HepG2 (cell line): ENCODE results near the gene GPN2. TPM values are rescaled to one million over a fixed set of nuclear protein-coding genes. Genes with fewer than 3 reads are reported as not detected.
A peak's percentile ranks its signal among the peaks of the same experiment; 100 is the strongest.

Source experiments
- CHD4 ChIP-seq: fragments of 200-600 bp; sonication (generic); IDR thresholded peaks from 2 replicates; pipeline ENCODE4 v1.7.0; 2017; ENCODE audit warnings: mild to moderate bottlenecking, low read length, borderline replicate concordance
- CREM ChIP-seq, 2 experiments: sonication (generic) in 1 of 2; formaldehyde crosslinking in 1 of 2; IDR thresholded peaks; 2 replicates each; pipeline versions ENCODE4 v1.4.0 to v1.6.1; 2016 to 2020; ENCODE audit warnings: antibody characterized with exemption in 1 of 2, mild to moderate bottlenecking in 1 of 2, missing genetic modification reagents in 1 of 2
- DRAP1 ChIP-seq: IDR thresholded peaks from 2 replicates; pipeline ENCODE4 v1.6.1; 2016; ENCODE audit warnings: missing genetic modification reagents, missing compliant biosample characterization
- ERF ChIP-seq: IDR thresholded peaks from 2 replicates; pipeline ENCODE4 v1.6.1; 2018; ENCODE audit warnings: missing biosample characterization, missing genetic modification reagents
- FLYWCH1 ChIP-seq: sonication (generic); formaldehyde crosslinking; IDR thresholded peaks from 2 replicates; pipeline ENCODE4 v1.8.1; 2023; ENCODE audit warnings: mild to moderate bottlenecking, missing genetic modification reagents
- GABPA ChIP-seq, 2 experiments: IDR thresholded peaks; 2 replicates each; pipeline ENCODE4 v1.6.1; 2011 to 2016; ENCODE audit warnings: low read depth in 2 of 2, low read length in 1 of 2, missing biosample characterization in 1 of 2, missing genetic modification characterization in 1 of 2
- IKZF5 ChIP-seq: IDR thresholded peaks from 2 replicates; pipeline ENCODE4 v1.6.1; 2018; ENCODE audit warnings: missing genetic modification reagents, mild to moderate bottlenecking, missing compliant biosample characterization
- MIER2 ChIP-seq: IDR thresholded peaks from 2 replicates; pipeline ENCODE4 v1.6.1; 2016; ENCODE audit warnings: missing biosample characterization, missing genetic modification reagents
- NFE2 ChIP-seq: sonication (generic); formaldehyde crosslinking; IDR thresholded peaks from 2 replicates; pipeline ENCODE4 v1.4.0; 2020; ENCODE audit warnings: missing genetic modification reagents
- POGZ ChIP-seq: sonication (generic); formaldehyde crosslinking; IDR thresholded peaks from 2 replicates; pipeline ENCODE4 v1.4.0; 2020; ENCODE audit warnings: mild to moderate bottlenecking, missing genetic modification reagents
- PRDM4 ChIP-seq: sonication (generic); formaldehyde crosslinking; IDR thresholded peaks from 2 replicates; pipeline ENCODE4 v1.9.0; 2021; ENCODE audit warnings: missing genetic modification reagents, borderline replicate concordance
- RBAK ChIP-seq: sonication (generic); formaldehyde crosslinking; IDR thresholded peaks from 2 replicates; pipeline ENCODE4 v1.5.1; 2020; ENCODE audit warnings: mild to moderate bottlenecking, missing genetic modification reagents
- SMAD1 ChIP-seq: sonication (generic); formaldehyde crosslinking; IDR thresholded peaks from 2 replicates; pipeline ENCODE4 v1.4.0; 2020; ENCODE audit warnings: missing genetic modification reagents, low read depth, mild to moderate bottlenecking, borderline replicate concordance
- SOX5 ChIP-seq: IDR thresholded peaks from 2 replicates; pipeline ENCODE4 v1.6.1; 2016; ENCODE audit warnings: borderline replicate concordance
- ZBTB8A ChIP-seq: sonication (generic); formaldehyde crosslinking; IDR thresholded peaks from 2 replicates; pipeline ENCODE4 v1.4.0; 2020; ENCODE audit warnings: mild to moderate bottlenecking, low read depth, missing genetic modification reagents, borderline replicate concordance
- ZNF143 ChIP-seq: sonication (generic); formaldehyde crosslinking; IDR thresholded peaks from 2 replicates; pipeline ENCODE4 v1.4.0; 2020; ENCODE audit warnings: missing genetic modification reagents
- ZNF317 ChIP-seq: sonication (generic); formaldehyde crosslinking; IDR thresholded peaks from 2 replicates; pipeline ENCODE4 v1.5.0; 2020; ENCODE audit warnings: mild to moderate bottlenecking, missing genetic modification reagents
- ZNF331 ChIP-seq: sonication (generic); formaldehyde crosslinking; IDR thresholded peaks from 2 replicates; pipeline ENCODE4 v1.4.0; 2020; ENCODE audit warnings: missing genetic modification reagents
- ZNF432 ChIP-seq: sonication (generic); formaldehyde crosslinking; IDR thresholded peaks from 2 replicates; pipeline ENCODE4 v1.5.0; 2020; ENCODE audit warnings: missing genetic modification reagents, mild to moderate bottlenecking, borderline replicate concordance
- ZNF572 ChIP-seq: sonication (generic); formaldehyde crosslinking; IDR thresholded peaks from 2 replicates; pipeline ENCODE4 v1.5.1; 2020; ENCODE audit warnings: mild to moderate bottlenecking, missing genetic modification reagents
- ZNF749 ChIP-seq: sonication (generic); formaldehyde crosslinking; IDR thresholded peaks from 2 replicates; pipeline ENCODE4 v1.8.0; 2022; ENCODE audit warnings: mild to moderate bottlenecking, missing genetic modification reagents, moderate library complexity, borderline replicate concordance
- polyA plus RNA-seq, 8 experiments: library from polyadenylated mRNA; depleted of rRNA in 3 of 8; stranded (reverse) in 7 of 8; unstranded in 1 of 8; fragments of >200 nt; fragmentation: Illumina TruSeq in 4 of 8; extraction: Trizol in 4 of 8; gene quantifications; 2 replicates each; pipeline versions ENCODE4 v1.2.1 to v1.2.3, GENCODE V29; 2011 to 2016; ENCODE audit warnings: low read depth in 4 of 8, missing spikeins in 1 of 8, mixed read lengths in 1 of 8; ENCODE audit not compliant: insufficient read depth in 1 of 8
- total RNA-seq, 5 experiments: library from RNA; depleted of rRNA; stranded (reverse); fragments of >200 nt; fragmentation: Illumina TruSeq; extraction: Trizol; gene quantifications; 2 replicates each; pipeline ENCODE4 v1.2.3, GENCODE V29; 2016; ENCODE audit warnings: low read depth in 1 of 5
- TF ChIP-seq, protein P1 (sequence below): IDR thresholded peaks from 2 replicates; pipeline ENCODE4 v1.6.1; 2012; ENCODE audit warnings: inconsistent platforms
- TF ChIP-seq, protein P2 (sequence below): sonication (generic); formaldehyde crosslinking; IDR thresholded peaks from 2 replicates; pipeline ENCODE4 v1.8.1; 2023; ENCODE audit warnings: mild to moderate bottlenecking, moderate library complexity, missing genetic modification reagents

The GPN2 gene
- total and polyA plus RNA-seq, 2 of the 13 experiments (the other 11 are each of a cell fraction or from before 2014, with no cell fraction given) = 19.3 to 38.9 TPM

GRCh38 chr1:26913754-26914619 is 23.9 kb upstream of the GPN2 start, which contains the start of gene NR0B2 (continued):
- TF ChIP-seq IKZF5 (CRISPR knock-in tag) (peak; percentile 97), CHD4 (no peak; the same call in 1 of the 2 replicates), PRDM4 (CRISPR knock-in tag) (no peak), GABPA (IDR thresholded peaks at IDR 0.05; ENCODE audit: low read depth, low read length) (no peak), GABPA (CRISPR knock-in tag; IDR thresholded peaks at IDR 0.05; ENCODE audit: low read depth) (peak; percentile 63), DRAP1 (CRISPR knock-in tag) (peak; percentile 96), ZNF749 (CRISPR knock-in tag) (peak; percentile 77; the same call in 1 of the 2 replicates), NFE2 (CRISPR knock-in tag) (no peak), ZNF331 (peak; percentile 89), ZNF432 (peak; percentile 75; the same call in 1 of the 2 replicates), SOX5 (CRISPR knock-in tag) (peak; percentile 93), ZNF572 (CRISPR knock-in tag) (no peak; the same call in 1 of the 2 replicates), CREM (IDR thresholded peaks at IDR 0.05) (peak; percentile 92), CREM (CRISPR knock-in tag; IDR thresholded peaks at IDR 0.05) (0 out of 2 replicates have a peak, but pooled peaks have one; percentile 32), FLYWCH1 (no peak), ZNF143 (CRISPR knock-in tag) (no peak), MIER2 (peak; percentile 49), SMAD1 (0 out of 2 replicates have a peak, but pooled peaks have one; percentile 15), ZBTB8A (CRISPR knock-in tag) (no peak), POGZ (CRISPR knock-in tag) (peak; percentile 85), RBAK (peak; percentile 35; the same call in 1 of the 2 replicates), ERF (CRISPR knock-in tag) (peak; percentile 96), ZNF317 (CRISPR knock-in tag) (peak; percentile 85)
- TF ChIP-seq, protein P1, sequence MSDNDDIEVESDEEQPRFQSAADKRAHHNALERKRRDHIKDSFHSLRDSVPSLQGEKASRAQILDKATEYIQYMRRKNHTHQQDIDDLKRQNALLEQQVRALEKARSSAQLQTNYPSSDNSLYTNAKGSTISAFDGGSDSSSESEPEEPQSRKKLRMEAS = peak; percentile 97
- TF ChIP-seq, protein P2, sequence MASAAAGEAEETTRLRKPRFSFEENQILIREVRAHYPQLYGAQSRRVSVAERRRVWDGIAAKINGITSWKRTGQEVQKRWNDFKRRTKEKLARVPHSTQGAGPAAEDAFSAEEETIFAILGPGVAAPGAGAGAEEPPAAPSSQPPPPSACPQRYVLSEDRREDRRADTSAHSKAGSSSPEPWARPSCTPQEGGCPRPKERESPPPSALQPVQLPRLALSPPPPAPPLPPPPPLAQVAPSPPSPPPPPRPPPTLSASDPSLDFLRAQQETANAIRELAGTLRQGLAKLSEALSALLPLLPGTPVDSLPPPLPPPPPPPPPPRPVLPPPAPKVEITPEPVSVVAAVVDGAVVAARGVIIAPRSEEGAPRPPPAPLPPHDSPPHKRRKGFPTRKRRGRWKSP (CRISPR knock-in tag) = peak; percentile 92
